GM19099 (cell line): ENCODE measurements around the gene PTX4.

ENCODE experiments used
- POLR2A ChIP-seq: IDR thresholded peaks from 3 replicates; pipeline ENCODE4 v1.6.1; 2011; ENCODE audit warnings: low read depth; ENCODE audit not compliant: insufficient read length; ENCODE audit errors: extremely low read depth

The PTX4 gene

DNA sequence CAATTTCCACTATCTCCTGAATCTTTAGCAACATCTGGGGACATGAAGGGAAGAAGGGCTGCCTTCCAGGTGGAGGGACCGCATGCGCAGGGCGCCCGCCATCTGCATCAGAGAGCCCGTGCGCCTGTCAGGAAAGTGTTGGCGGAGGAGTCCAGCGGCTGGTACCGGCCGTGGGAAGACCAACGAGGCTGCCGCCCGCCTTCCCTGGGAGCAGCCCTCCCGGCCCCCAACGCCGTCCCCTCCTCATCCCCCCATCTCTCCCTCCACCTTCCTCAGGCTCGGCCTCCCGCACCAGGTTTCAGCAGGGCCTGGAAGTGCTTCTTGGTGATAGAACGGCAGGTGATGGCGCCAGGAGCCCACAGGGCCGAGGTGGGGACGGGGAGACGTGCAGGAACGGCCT, 22.7 kb downstream of the PTX4 start:
- no peak for TF ChIP-seq POLR2A

DNA sequence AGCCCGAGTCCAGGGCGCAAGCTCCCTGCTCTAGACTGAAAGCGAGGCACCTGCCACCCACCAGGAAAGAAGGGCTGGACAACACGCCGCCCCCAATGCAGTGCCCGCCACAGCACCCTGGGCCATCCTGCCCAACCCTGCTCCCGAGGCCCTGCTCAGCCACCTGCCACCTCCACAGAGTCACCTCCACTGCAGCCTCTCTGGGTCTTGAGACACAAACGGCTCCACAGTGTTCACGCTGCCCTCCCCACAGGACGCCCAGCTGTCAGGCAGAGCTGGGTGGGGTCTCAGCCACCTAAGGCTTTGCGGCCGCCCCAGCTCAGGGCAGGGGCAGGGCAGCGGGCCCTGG, 23.2 kb downstream of the PTX4 start:
- no peak for TF ChIP-seq POLR2A

- no peak for TF ChIP-seq POLR2A
Measured at GRCh38 chr16:1464894-1465566, 23.7 kb downstream of the PTX4 start.

DNA sequence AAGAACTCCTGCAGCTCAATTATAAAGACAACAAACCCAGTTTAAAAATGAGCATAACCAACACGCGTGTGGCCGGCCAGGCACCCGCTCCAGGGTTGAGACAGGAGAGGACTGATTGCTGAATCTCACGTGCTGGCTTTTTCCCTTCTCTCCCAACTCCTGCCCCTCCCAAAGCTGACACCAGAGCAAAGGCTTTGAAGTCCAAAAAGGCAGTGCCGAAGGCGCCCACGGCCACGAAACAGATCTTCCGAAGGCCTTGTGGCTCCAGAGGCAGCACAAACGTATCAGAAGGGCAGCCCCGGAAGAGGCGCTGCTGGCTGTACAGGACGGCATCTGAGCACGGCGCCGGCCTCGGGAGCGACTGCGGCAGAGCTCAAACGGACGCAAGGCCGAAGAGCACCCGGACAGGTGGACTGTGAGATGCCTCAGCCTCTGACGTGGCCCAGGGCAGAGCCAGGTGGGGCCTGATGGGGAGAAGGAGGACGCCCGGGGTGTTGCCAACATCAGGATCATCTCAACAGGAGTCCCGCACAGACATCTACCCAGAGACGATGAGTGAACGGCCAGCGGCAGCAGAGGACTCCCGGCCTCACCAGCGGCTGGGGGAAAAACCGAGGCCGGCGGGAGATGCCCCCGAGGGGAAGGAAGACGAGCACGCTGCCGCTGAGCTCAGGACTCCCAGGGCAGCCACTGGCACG, 24.4 kb downstream of the PTX4 start:
- TF ChIP-seq POLR2A: no peak

DNA sequence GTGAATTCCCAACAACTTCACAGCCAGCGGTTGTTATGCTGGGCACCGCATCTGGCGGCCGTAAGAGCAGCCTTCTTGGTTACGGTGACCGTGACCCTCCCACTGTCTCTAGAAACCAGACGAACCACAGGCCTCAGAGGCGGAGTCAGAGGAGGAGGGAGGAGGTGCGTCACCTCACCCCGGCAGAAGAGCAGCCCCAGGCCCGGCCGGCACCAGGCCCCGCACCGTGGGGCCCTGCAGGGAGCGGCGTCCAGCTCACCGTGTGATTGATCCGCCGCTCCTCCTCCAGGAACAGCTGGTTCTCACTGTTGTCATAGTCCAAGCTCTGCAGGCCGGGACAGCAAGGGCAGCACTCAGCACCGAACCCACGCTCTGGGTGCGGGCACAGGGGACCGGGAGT, 27.6 kb downstream of the PTX4 start:
- TF ChIP-seq POLR2A: no peak

GRCh38 chr16:1460602-1461138, 28.1 kb downstream of the PTX4 start:
- TF ChIP-seq POLR2A: no peak

- no peak for TF ChIP-seq POLR2A
Measured at GRCh38 chr16:1459967-1460366, 28.8 kb downstream of the PTX4 start.

DNA sequence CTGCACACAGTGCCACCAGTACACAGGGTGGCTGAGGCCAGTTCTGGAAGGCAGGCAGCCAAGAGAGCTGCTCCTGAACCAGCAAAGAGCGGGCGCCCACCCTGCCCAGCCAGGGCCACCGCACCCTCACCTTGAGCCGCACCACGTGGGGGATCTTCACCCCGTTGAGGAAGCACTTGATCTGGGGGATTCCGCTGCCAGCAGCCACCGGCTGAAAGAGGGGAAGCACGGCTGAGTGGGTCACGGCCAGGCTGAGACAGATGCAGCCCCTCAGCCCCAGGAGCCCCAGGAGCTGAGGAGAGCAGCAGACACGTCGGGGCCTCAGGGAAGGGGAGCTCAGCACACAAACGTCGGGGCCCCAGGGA, 29.8 kb downstream of the PTX4 start:
- no peak for TF ChIP-seq POLR2A

DNA sequence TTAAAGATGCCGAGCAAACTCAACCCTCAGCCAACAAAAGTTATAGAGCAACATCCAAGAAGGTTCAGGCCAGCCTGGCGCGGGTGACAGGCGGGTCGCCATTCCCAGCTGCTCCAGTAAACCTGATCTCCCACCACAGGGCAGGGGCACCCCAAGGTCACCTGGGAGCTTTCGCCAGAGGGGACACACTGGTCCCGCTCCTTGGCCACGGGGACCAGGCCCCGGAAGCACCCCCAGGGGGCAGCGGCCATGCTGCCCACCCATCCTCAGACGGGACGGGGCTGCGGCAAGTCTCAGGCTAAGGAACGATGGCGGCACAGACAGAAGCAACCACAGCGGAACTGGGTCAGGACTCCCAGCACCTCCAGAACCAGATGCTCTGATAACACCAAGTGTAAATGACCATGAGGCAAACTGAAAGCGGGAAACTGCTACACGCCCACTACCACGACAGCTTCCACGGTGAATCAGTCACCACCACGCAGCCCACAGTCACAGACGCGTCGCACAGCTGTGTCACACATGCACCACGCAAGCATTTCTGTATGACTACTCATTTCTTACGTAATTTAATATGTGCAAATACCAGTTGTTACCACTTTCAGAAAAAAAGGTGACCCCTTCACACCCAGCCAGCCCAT, 30.3 kb downstream of the PTX4 start:
- no peak for TF ChIP-seq POLR2A

DNA sequence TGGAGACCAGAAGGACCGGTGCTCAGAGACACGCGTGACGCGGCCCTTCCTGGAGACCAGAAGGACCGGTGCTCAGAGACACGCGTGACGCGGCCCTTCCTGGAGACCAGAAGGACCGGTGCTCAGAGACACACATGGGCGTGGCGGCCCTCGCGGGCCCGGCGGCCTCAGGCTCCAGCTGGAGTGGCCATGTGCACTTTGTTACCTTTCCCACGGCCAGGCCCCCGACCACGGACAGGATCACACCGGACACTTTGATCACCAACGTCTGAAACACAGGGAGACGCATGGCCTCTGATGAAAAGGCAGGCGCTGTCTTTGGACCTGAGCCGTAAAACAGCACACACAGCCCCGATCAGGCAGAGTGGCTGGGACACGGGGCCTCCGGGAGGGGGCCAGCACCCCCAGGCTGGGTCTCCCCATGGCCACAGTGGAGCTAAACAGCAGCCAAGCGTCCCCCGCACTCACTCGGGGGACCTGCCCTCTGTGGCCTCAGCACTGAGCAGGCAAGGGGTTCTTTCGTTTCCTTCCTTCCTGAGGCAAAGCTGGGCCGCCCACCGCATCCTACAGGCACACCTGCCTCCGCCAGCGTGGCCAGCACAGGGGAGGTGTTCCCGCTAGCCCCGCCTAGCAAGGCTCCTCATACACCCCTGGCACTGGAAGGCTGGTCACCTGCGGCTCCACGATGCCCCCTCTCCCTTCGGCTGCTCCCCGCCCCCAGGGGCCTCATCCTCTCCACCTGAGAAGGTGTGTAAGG, 31.1 kb downstream of the PTX4 start:
- TF ChIP-seq POLR2A: no peak

- no peak for TF ChIP-seq POLR2A
Measured at GRCh38 chr16:1456951-1457350, 31.8 kb downstream of the PTX4 start.

GRCh38 chr16:1455190-1456171, 33.3 kb downstream of the PTX4 start:
- TF ChIP-seq POLR2A: no peak

GRCh38 chr16:1454561-1454960, 34.2 kb downstream of the PTX4 start:
- TF ChIP-seq POLR2A: no peak

DNA sequence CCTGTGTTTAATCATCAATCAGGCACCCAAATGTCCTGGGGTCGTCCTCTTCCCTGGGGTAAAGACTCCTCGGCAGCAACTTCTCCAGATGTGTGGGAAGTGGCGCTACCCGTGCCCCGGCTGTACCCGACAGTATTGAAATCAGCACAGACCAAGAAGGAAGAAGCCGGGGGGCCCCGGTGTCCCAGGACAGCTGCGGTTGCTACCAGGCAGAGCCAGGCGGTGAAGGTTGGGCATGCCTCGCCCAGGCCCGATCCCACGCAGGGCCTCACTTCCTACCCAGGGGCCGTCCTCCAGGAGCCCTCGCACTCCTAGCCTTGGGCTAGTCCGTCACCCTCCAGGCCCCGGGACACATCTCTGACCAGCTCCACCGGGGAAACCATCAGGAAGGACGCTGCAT, 35.4 kb downstream of the PTX4 start:
- no peak for TF ChIP-seq POLR2A
